HepG2 (cell line): ENCODE measurements around the gene DNASE1. TPM values are rescaled to one million over a fixed set of nuclear protein-coding genes. Genes with fewer than 3 reads are reported as not detected.

Experiments
- AHR ChIP-seq: IDR thresholded peaks from 2 replicates; pipeline ENCODE4 v1.6.1; 2018; ENCODE audit warnings: missing genetic modification reagents, missing compliant biosample characterization
- CENPX ChIP-seq: sonication (generic); formaldehyde crosslinking; IDR thresholded peaks from 2 replicates; pipeline ENCODE4 v1.9.0; 2021; ENCODE audit warnings: mild to moderate bottlenecking, missing genetic modification reagents, moderate library complexity
- ELF4 ChIP-seq: sonication (generic); formaldehyde crosslinking; IDR thresholded peaks from 2 replicates; pipeline ENCODE4 v1.5.0; 2020; ENCODE audit warnings: missing genetic modification reagents, mild to moderate bottlenecking, moderate library complexity, borderline replicate concordance
- FOXA3 ChIP-seq: IDR thresholded peaks from 2 replicates; pipeline ENCODE4 v1.6.1; 2016; ENCODE audit warnings: missing genetic modification reagents, missing compliant biosample characterization
- HDAC2 ChIP-seq: sonication (generic); formaldehyde crosslinking; IDR thresholded peaks from 2 replicates; pipeline ENCODE4 v1.4.0; 2020; ENCODE audit warnings: missing genetic modification reagents
- KAT2B ChIP-seq: fragments of 150-350 bp; IDR thresholded peaks from 2 replicates; pipeline ENCODE4 v1.6.1; 2014; ENCODE audit warnings: low read depth, low read length, borderline replicate concordance
- KDM5B ChIP-seq: sonication (generic); formaldehyde crosslinking; IDR thresholded peaks from 2 replicates; pipeline ENCODE4 v1.4.0; 2020; ENCODE audit warnings: missing genetic modification reagents, mild to moderate bottlenecking, borderline replicate concordance
- KMT2A ChIP-seq: sonication (generic); formaldehyde crosslinking; IDR thresholded peaks from 2 replicates; pipeline ENCODE4 v1.4.0; 2020; ENCODE audit warnings: missing genetic modification reagents
- MBNL3 ChIP-seq: fragments of 250-450 bp; sonication (Bioruptor Pico); conservative IDR thresholded peaks from 2 replicates; pipeline ENCODE4 v1.8.0; 2022; ENCODE audit warnings: mild to moderate bottlenecking, inconsistent platforms
- MEIS1 ChIP-seq: sonication (generic); formaldehyde crosslinking; IDR thresholded peaks from 2 replicates; pipeline ENCODE4 v1.9.0; 2021; ENCODE audit warnings: mild to moderate bottlenecking, missing genetic modification reagents, moderate library complexity, borderline replicate concordance
- POLR2AphosphoS2 ChIP-seq: IDR thresholded peaks from 2 replicates; pipeline ENCODE4 v1.6.1; 2011; ENCODE audit warnings: low read depth, low read length, improper control_type of control experiment
- TBL1XR1 ChIP-seq: fragments of 150-350 bp; IDR thresholded peaks from 2 replicates; pipeline ENCODE4 v1.6.1; 2014; ENCODE audit warnings: borderline replicate concordance, low read length; ENCODE audit not compliant: partially characterized antibody
- TOPORS ChIP-seq: sonication (generic); formaldehyde crosslinking; IDR thresholded peaks from 2 replicates; pipeline ENCODE4 v1.8.0; 2023; ENCODE audit warnings: mild to moderate bottlenecking, missing genetic modification reagents
- TRIM24 ChIP-seq: sonication (generic); formaldehyde crosslinking; IDR thresholded peaks from 2 replicates; pipeline ENCODE4 v1.8.0; 2022; ENCODE audit warnings: mild to moderate bottlenecking, missing genetic modification reagents
- WIZ ChIP-seq: sonication (generic); formaldehyde crosslinking; IDR thresholded peaks from 2 replicates; pipeline ENCODE4 v1.5.1; 2020; ENCODE audit warnings: mild to moderate bottlenecking, missing genetic modification reagents
- ZNF558 ChIP-seq: sonication (generic); formaldehyde crosslinking; IDR thresholded peaks from 2 replicates; pipeline ENCODE4 v1.9.0; 2022; ENCODE audit warnings: mild to moderate bottlenecking, missing genetic modification reagents, borderline replicate concordance
- ZNF75D ChIP-seq: sonication (generic); formaldehyde crosslinking; IDR thresholded peaks from 2 replicates; pipeline ENCODE4 v1.8.1; 2023; ENCODE audit warnings: missing genetic modification reagents, mild to moderate bottlenecking, borderline replicate concordance
- polyA plus RNA-seq, 8 experiments: library from polyadenylated mRNA; depleted of rRNA in 3 of 8; stranded (reverse) in 7 of 8; unstranded in 1 of 8; fragments of >200 nt; fragmentation: Illumina TruSeq in 4 of 8; extraction: Trizol in 4 of 8; gene quantifications; 2 replicates each; pipeline versions ENCODE4 v1.2.1 to v1.2.3, GENCODE V29; 2011 to 2016; ENCODE audit warnings: low read depth in 4 of 8, missing spikeins in 1 of 8, mixed read lengths in 1 of 8; ENCODE audit not compliant: insufficient read depth in 1 of 8
- total RNA-seq, 5 experiments: library from RNA; depleted of rRNA; stranded (reverse); fragments of >200 nt; fragmentation: Illumina TruSeq; extraction: Trizol; gene quantifications; 2 replicates each; pipeline ENCODE4 v1.2.3, GENCODE V29; 2016; ENCODE audit warnings: low read depth in 1 of 5
- TF ChIP-seq, protein P1 (sequence below): fragments of 450-650 bp; IDR thresholded peaks from 2 replicates; pipeline ENCODE4 v1.6.1; 2016
- TF ChIP-seq, protein P2 (sequence below): conservative IDR thresholded peaks from 2 replicates; pipeline ENCODE4 v1.6.1; 2018; ENCODE audit warnings: missing genetic modification reagents
- TF ChIP-seq, protein P3 (sequence below): sonication (generic); formaldehyde crosslinking; IDR thresholded peaks from 2 replicates; pipeline ENCODE4 v1.4.0; 2020; ENCODE audit warnings: missing genetic modification reagents, mild to moderate bottlenecking, borderline replicate concordance
- TF ChIP-seq, protein P4 (sequence below): sonication (generic); formaldehyde crosslinking; IDR thresholded peaks from 2 replicates; pipeline ENCODE4 v1.4.0; 2020; ENCODE audit warnings: low read depth, mild to moderate bottlenecking, missing genetic modification reagents

Gene DNASE1
- total and polyA plus RNA-seq, 2 of the 13 experiments (the other 11 are each of a cell fraction or from before 2014, with no cell fraction given), result 7.1 to 11.1 TPM

DNA sequence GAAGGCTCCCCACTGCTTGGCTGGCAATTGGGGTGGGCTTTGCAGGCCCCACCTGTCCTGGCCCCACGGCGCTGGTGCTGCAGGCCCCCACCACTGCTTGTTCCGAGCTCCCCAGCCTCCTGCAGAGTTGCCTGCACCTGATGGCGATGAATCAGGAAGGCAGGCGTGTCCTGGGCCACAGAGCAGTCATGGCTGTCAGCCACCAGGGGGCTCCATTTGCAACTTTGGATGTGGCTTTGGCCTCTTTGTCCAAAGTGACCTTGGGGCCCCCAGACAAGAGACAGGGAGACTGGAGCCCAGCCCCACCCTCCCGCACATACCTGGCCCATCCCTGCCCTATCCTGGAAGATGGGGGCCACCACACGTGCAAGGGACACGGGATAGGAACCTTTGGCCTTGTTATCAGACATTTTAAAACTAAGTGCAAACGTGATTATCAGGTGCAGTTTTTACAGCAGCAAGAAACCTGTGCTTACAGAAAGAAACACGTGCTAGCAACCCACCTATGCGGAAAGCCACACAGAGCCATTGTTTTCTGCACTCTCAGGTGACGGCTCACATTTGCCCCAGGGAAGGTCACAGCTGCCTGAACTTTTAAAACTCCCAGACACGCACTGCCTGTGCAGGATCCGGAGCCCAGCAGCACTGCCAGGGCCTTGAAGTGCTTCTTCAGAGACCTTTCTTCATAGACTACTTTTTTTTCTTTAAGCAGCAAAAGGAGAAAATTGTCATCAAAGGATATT is at the start of gene DNASE1 (continued):
- TF ChIP-seq MBNL3 (CRISPR knock-in tag), result no peak
- no peak for TF ChIP-seq TRIM24 (CRISPR knock-in tag)
- no peak for TF ChIP-seq KMT2A (CRISPR knock-in tag)
- TF ChIP-seq, protein P1, sequence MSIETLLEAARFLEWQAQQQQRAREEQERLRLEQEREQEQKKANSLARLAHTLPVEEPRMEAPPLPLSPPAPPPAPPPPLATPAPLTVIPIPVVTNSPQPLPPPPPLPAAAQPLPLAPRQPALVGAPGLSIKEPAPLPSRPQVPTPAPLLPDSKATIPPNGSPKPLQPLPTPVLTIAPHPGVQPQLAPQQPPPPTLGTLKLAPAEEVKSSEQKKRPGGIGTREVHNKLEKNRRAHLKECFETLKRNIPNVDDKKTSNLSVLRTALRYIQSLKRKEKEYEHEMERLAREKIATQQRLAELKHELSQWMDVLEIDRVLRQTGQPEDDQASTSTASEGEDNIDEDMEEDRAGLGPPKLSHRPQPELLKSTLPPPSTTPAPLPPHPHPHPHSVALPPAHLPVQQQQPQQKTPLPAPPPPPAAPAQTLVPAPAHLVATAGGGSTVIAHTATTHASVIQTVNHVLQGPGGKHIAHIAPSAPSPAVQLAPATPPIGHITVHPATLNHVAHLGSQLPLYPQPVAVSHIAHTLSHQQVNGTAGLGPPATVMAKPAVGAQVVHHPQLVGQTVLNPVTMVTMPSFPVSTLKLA, result 0 out of 2 replicates have a peak, but pooled peaks have one; percentile 4
- peak; percentile 41 for TF ChIP-seq FOXA3 (CRISPR knock-in tag)
- peak; percentile 30 for TF ChIP-seq TBL1XR1
- TF ChIP-seq WIZ, result no peak
- no peak for TF ChIP-seq POLR2AphosphoS2
- TF ChIP-seq ELF4, result no peak
- no peak for TF ChIP-seq TOPORS
- no peak for TF ChIP-seq KAT2B
- TF ChIP-seq, protein P2, sequence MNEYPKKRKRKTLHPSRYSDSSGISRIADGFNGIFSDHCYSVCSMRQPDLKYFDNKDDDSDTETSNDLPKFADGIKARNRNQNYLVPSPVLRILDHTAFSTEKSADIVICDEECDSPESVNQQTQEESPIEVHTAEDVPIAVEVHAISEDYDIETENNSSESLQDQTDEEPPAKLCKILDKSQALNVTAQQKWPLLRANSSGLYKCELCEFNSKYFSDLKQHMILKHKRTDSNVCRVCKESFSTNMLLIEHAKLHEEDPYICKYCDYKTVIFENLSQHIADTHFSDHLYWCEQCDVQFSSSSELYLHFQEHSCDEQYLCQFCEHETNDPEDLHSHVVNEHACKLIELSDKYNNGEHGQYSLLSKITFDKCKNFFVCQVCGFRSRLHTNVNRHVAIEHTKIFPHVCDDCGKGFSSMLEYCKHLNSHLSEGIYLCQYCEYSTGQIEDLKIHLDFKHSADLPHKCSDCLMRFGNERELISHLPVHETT (CRISPR knock-in tag), result no peak
- peak; percentile 30 for TF ChIP-seq HDAC2
- TF ChIP-seq KDM5B (CRISPR knock-in tag), result no peak; the same call in 1 of the 2 replicates
- TF ChIP-seq CENPX (CRISPR knock-in tag), result no peak
- TF ChIP-seq ZNF75D (CRISPR knock-in tag), result no peak
- TF ChIP-seq ZNF558 (CRISPR knock-in tag), result no peak
- TF ChIP-seq, protein P3, sequence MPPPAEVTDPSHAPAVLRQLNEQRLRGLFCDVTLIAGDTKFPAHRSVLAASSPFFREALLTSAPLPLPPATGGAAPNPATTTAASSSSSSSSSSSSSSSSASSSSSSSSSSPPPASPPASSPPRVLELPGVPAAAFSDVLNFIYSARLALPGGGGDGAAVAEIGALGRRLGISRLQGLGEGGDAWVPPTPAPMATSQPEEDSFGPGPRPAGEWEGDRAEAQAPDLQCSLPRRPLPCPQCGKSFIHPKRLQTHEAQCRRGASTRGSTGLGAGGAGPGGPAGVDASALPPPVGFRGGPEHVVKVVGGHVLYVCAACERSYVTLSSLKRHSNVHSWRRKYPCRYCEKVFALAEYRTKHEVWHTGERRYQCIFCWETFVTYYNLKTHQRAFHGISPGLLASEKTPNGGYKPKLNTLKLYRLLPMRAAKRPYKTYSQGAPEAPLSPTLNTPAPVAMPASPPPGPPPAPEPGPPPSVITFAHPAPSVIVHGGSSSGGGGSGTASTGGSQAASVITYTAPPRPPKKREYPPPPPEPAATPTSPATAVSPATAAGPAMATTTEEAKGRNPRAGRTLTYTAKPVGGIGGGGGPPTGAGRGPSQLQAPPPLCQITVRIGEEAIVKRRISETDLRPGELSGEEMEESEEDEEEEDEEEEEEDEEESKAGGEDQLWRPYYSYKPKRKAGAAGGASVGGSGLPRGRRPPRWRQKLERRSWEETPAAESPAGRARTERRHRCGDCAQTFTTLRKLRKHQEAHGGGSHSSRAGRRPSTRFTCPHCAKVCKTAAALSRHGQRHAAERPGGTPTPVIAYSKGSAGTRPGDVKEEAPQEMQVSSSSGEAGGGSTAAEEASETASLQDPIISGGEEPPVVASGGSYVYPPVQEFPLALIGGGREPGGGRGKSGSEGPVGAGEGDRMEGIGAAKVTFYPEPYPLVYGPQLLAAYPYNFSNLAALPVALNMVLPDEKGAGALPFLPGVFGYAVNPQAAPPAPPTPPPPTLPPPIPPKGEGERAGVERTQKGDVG (CRISPR knock-in tag), result peak; percentile 95; the same call in 1 of the 2 replicates
- TF ChIP-seq, protein P4, sequence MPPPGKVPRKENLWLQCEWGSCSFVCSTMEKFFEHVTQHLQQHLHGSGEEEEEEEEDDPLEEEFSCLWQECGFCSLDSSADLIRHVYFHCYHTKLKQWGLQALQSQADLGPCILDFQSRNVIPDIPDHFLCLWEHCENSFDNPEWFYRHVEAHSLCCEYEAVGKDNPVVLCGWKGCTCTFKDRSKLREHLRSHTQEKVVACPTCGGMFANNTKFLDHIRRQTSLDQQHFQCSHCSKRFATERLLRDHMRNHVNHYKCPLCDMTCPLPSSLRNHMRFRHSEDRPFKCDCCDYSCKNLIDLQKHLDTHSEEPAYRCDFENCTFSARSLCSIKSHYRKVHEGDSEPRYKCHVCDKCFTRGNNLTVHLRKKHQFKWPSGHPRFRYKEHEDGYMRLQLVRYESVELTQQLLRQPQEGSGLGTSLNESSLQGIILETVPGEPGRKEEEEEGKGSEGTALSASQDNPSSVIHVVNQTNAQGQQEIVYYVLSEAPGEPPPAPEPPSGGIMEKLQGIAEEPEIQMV (CRISPR knock-in tag), result no peak
- TF ChIP-seq MEIS1 (CRISPR knock-in tag), result no peak
- TF ChIP-seq AHR, result no peak
